ENCODE results near the gene ESAM. TPM values are rescaled to one million over a fixed set of nuclear protein-coding genes. Genes with fewer than 3 reads are reported as not detected.

The ESAM gene
- total and polyA plus RNA-seq, 2 experiments from 2014 or later, result 0.32 TPM; not detected in 1

- peaks cover 3% of the 10 kb centered on the region; the same call in 1 of the 3 replicates for H3K9me3 Mint-ChIP-seq
- H3K4me3 Mint-ChIP-seq, result no peak overlapping the region
- ATAC-seq, result no peak
- no peaks in the 10 kb centered on the region for H3K27me3 ChIP-seq (ENCODE audit: insufficient read depth)
- peaks cover 6% of the 10 kb centered on the region for H3K27me3 Mint-ChIP-seq (ENCODE audit: insufficient read depth, low read depth, poor library complexity)
- H3K79me2 ChIP-seq (replicated peaks; ENCODE audit: insufficient read depth), result no peaks in the 10 kb centered on the region
- no peaks in the 10 kb centered on the region for H3K36me3 ChIP-seq (ENCODE audit: insufficient read depth)
- H3K27ac ChIP-seq (ENCODE audit: low read depth), result no peak overlapping the region
- H3K27ac Mint-ChIP-seq, result no peak overlapping the region
- no peaks in the 10 kb centered on the region; the same call in 1 of the 2 replicates for H3K4me1 ChIP-seq (ENCODE audit: insufficient read depth)
- DNase-seq (ENCODE audit: low spot score), result no peak
- TF ChIP-seq ETS1 (IDR thresholded peaks at IDR 0.05) (no peak), ZNF114 (CRISPR knock-in tag; IDR thresholded peaks at IDR 0.05) (no peak), ZNF462 (CRISPR knock-in tag; IDR thresholded peaks at IDR 0.05) (no peak), CREB1 (CRISPR knock-in tag; IDR thresholded peaks at IDR 0.05; ENCODE audit: low read depth) (no peak), CTCF (conservative IDR thresholded peaks at IDR 0.05; ENCODE audit: low read depth in 2 of 2) (no peak), POLR2AphosphoS5 (IDR thresholded peaks at IDR 0.05; ENCODE audit: low read depth) (no peak), EZH2 (IDR thresholded peaks at IDR 0.05; ENCODE audit: low read depth, unreplicated experiment) (no peak), STAT1 (IDR thresholded peaks at IDR 0.05; ENCODE audit: unreplicated experiment) (no peak), JUNB (IDR thresholded peaks at IDR 0.05; ENCODE audit: unreplicated experiment) (no peak)
- no peak overlapping the region for H2AFZ ChIP-seq
- H3F3A ChIP-seq (replicated peaks; ENCODE audit: low read depth), result no peaks in the 10 kb centered on the region
- H3K9me2 ChIP-seq (ENCODE audit: insufficient read depth), result no peaks in the 10 kb centered on the region
- H3K4me2 ChIP-seq, result no peak overlapping the region
- H3K4me3 ChIP-seq, result no peak overlapping the region
- peaks cover 21% of the 10 kb centered on the region; the same call in 2 of the 3 replicates for H3K36me3 Mint-ChIP-seq (ENCODE audit: low read depth)
- peaks cover 2% of the 10 kb centered on the region for H3K4me1 Mint-ChIP-seq
- H4K20me1 ChIP-seq (replicated peaks; ENCODE audit: insufficient read depth), result no peaks in the 10 kb centered on the region
Measured at GRCh38 chr11:124807660-124808270, 45.7 kb upstream of the ESAM start.

Measured in GM23338 (cell line).